ENCODE measurements around the gene ADGRF3.
"Not testable (repeated sequence)": the region's sequence is repeated elsewhere in the genome, so short reads cannot be mapped to it uniquely, and the experiment has no call there.

Gene ADGRF3

DNA sequence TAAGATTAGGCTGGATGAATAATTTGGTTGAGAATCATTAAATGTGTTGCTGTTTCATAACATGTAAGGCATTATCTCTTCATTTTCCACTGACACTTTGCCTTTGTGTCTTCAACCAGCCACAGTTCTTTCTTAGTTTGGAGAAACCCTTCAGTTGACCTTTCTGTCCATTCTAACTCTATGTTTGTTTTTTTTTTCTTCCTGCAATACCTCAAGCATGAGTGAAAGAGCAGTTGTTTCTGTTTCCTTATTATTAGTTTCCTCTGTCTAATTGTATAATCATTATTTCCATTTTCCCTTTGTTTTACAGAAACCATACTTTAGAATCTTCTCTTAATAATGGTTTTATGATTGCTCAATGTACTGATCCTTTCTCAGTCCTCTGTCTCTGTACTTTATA, 76.2 kb downstream of the ADGRF3 start:
- no peak for FAIRE-seq

DNA sequence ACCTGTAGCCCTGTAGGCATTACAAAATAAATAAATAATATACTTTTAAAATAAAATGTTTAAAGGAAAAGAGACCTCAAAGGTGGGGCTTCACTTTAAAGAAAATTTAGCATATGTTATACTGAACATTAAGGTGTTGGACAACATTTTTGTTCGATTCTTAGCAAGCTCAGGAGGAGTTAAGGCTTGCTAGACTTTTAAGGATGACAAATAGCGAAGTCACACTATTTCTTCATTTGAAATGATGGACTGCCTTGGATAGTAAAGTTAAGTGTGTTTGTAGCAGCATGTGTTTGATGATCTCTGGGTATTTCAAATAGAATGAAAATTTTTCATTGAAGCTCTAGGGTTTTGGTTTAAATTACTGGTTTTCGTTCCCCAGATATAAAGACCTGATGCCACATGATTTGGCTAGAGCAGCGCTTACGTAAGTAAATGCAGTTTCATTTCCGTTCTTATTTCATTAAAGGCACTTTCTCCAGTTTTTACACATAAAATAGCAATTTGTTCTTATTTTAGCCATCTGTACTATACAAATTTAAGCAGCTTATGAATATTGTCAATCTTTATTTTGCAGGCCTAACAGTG, 76.9 kb downstream of the ADGRF3 start:
- no peak for FAIRE-seq

DNA sequence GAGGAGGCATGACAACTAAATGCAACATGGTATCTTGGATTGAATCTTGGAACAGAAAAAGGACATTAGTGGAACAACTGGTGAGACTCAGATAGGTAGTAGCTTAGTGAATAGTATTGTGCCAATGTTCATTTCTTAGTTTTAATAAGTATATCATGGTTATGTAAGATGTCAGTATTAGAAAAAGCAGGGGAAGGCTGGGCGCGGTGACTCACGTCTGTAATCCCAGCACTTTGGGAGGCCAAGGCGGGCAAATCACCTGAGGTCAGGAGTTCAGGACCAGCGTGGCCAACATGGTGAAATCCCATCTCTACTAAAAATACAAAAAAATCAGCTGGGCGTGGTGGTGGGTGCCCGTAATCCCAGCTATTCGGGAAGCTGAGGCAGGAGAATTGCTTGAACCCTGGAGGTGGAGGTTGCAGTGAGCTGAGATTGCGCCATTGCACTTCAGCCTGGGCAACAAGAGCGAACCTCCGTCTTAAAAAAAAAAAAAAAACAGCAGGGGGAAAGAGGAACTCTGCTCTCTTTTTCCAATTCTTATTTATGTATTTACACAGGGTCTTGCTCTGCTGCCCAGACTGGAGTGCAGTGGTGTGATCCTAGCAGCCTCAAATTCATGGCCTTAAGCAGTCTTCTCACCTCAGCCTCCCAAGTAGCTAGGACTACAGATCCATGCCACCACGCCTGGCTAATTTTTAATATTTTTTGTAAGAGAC, 77.8 kb downstream of the ADGRF3 start:
- FAIRE-seq = not testable (repeated sequence)

DNA sequence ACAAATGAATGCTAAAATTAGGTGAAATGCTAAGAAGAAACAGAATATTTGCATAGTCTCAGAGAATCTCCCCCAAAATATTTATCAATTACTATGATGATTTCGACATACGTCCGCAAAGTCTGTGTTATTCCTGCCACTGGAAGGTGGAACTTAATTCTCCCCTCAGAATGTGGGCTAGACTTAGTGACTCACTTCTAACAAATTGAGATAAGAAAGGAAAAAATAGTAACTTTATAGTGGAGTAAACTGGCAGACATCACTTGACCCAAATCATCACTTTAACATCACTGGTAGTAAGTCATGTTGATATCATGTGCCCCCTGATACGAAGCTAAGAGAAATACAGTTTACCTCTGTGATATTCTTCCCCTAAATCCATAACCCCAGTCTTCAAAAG, 78.4 kb downstream of the ADGRF3 start:
- no peak for FAIRE-seq

DNA sequence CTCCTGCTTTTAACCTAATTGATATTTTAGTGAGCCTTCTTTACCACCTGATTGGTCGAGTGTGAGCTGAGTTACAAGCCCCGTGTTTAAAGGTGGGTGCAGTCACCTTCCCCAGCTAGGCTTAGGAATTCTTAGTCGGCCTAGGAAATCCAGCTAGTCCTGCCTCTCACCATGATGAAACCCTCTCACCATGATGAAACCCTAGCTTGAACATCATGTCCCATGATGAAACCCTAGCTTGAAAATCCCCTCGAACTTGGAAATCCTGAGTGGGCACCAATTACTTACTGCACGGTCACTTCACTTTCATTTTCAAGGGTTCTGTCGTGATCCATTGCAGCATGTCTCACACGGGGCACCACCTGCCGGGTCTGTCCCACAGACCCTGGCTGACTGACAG, 87.8 kb downstream of the ADGRF3 start:
- FAIRE-seq = not testable (repeated sequence)
